Measurements from ENCODE around the gene RIN3.
A peak's percentile ranks its signal among the peaks of the same experiment; 100 is the strongest.
"Not testable (repeated sequence)": the region's sequence is repeated elsewhere in the genome, so short reads cannot be mapped to it uniquely, and the experiment has no call there.

RIN3 gene

DNA sequence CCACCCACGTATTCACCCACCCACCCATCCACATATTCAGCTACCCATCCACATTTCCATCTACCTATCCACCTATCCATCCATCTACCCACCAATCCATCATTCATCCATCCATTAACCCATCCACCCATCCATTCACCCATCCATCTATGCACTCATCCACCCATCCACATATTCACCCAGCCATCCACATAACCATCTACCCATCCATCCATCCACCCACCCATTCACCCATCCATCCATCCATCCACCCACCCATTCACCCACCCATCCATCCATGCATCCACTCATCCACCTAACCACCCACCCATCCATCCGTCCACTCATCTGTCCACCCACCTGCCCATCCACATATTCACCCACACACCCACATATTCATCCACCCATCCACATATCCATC lies 164.4 kb downstream of the RIN3 start:
- Histone ChIP-seq H3K36me3 (ENCODE audit: low read depth) (no peaks in the 10 kb centered on the region), H3K9me3 (ENCODE audit: severe bottlenecking) (no peaks in the 10 kb centered on the region), H3K4me1 (ENCODE audit: insufficient read depth, poor library complexity, severe bottlenecking) (no peaks in the 10 kb centered on the region), H3K4me3 (ENCODE audit: severe bottlenecking) (no peak overlapping the region), H3K27me3 (ENCODE audit: insufficient read depth, poor library complexity, severe bottlenecking) (no peaks in the 10 kb centered on the region), H3K27ac (ENCODE audit: poor library complexity, severe bottlenecking) (no peak overlapping the region)
- ATAC-seq (ENCODE audit: low read depth), result no peak
- no peak for DNase-seq (ENCODE audit: low spot score)
- TF ChIP-seq, protein P1, sequence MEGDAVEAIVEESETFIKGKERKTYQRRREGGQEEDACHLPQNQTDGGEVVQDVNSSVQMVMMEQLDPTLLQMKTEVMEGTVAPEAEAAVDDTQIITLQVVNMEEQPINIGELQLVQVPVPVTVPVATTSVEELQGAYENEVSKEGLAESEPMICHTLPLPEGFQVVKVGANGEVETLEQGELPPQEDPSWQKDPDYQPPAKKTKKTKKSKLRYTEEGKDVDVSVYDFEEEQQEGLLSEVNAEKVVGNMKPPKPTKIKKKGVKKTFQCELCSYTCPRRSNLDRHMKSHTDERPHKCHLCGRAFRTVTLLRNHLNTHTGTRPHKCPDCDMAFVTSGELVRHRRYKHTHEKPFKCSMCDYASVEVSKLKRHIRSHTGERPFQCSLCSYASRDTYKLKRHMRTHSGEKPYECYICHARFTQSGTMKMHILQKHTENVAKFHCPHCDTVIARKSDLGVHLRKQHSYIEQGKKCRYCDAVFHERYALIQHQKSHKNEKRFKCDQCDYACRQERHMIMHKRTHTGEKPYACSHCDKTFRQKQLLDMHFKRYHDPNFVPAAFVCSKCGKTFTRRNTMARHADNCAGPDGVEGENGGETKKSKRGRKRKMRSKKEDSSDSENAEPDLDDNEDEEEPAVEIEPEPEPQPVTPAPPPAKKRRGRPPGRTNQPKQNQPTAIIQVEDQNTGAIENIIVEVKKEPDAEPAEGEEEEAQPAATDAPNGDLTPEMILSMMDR (IDR thresholded peaks at IDR 0.05; ENCODE audit: poor library complexity, severe bottlenecking), result no peak

DNA sequence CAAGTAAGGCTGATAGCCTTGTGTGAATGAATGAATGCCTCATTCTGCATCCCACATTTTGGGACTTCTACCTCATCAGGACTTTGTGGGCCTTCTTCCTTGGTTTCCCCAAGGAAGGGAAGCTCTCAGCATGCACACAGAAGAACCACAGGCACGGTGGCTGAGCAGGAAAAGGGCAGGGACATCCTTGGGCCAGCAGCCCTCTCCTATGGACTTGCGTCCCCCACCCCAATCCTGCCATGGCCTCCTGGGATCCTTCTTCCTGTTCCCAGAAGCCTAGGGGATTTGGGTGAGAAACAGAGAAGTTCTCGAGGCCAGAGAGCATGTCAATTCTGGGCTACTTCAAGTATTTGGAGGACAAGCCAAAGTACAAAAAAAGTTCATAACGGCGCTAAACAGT lies 165.2 kb downstream of the RIN3 start:
- ATAC-seq (ENCODE audit: low read depth) (no peak), DNase-seq (ENCODE audit: low spot score) (no peak)
- no peaks in the 10 kb centered on the region for H3K4me1 ChIP-seq (ENCODE audit: insufficient read depth, poor library complexity, severe bottlenecking)
- no peaks in the 10 kb centered on the region for H3K27me3 ChIP-seq (ENCODE audit: insufficient read depth, poor library complexity, severe bottlenecking)
- H3K36me3 ChIP-seq (ENCODE audit: low read depth), result no peaks in the 10 kb centered on the region
- no peaks in the 10 kb centered on the region for H3K9me3 ChIP-seq (ENCODE audit: severe bottlenecking)
- TF ChIP-seq, protein P1 (IDR thresholded peaks at IDR 0.05; ENCODE audit: poor library complexity, severe bottlenecking), result no peak
- no peak overlapping the region for H3K4me3 ChIP-seq (ENCODE audit: severe bottlenecking)
- H3K27ac ChIP-seq (ENCODE audit: poor library complexity, severe bottlenecking), result no peak overlapping the region

DNA sequence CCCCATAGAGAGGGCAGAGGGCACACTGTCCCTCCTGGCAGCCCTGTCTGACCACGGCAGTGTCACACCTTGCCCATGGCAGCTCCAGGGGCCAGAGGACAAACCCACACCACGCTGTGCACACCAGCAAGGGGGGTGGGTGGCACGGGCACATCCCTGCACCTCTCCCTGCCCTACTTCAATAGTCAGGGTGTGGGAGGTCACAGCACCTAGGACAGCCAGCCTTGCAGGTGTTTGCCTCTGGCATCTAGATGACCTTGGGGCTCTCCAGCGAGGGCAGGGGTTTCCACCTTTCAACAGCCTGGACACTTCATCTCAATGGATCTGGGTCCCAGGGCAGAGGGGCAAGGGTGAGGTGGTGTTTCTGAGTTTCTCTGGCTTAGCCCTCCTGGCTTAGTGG lies 165.7 kb downstream of the RIN3 start:
- no peak for ATAC-seq (ENCODE audit: low read depth)
- Histone ChIP-seq H3K9me3 (ENCODE audit: severe bottlenecking) (no peaks in the 10 kb centered on the region), H3K27me3 (ENCODE audit: insufficient read depth, poor library complexity, severe bottlenecking) (no peaks in the 10 kb centered on the region), H3K36me3 (ENCODE audit: low read depth) (no peaks in the 10 kb centered on the region), H3K4me3 (ENCODE audit: severe bottlenecking) (no peak overlapping the region), H3K27ac (ENCODE audit: poor library complexity, severe bottlenecking) (no peak overlapping the region), H3K4me1 (ENCODE audit: insufficient read depth, poor library complexity, severe bottlenecking) (no peaks in the 10 kb centered on the region)
- TF ChIP-seq, protein P1 (IDR thresholded peaks at IDR 0.05; ENCODE audit: poor library complexity, severe bottlenecking), result no peak
- no peak for DNase-seq (ENCODE audit: low spot score)

DNA sequence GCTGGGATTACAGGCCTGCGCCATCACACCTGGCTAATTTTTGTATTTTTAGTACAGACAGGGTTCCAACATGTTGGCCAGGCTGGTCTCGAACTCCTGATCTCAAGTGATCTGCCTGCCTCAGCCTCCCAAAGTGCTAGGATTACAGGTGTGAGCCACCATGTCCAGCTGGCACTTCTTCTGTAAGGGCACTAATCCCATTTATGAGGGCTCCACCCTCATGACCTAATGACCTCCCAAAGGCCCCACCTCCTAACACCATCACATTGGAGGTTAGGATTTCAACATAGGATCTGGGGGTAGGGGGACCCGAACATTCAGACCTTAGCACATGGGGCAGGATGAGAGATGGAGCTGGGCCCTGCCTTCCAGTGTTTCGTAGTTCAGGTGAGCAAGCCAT lies 166.7 kb downstream of the RIN3 start:
- not testable (repeated sequence) for H3K27me3 ChIP-seq (ENCODE audit: insufficient read depth, poor library complexity, severe bottlenecking); ATAC-seq (ENCODE audit: low read depth); DNase-seq (ENCODE audit: low spot score); H3K4me1 ChIP-seq (ENCODE audit: insufficient read depth, poor library complexity, severe bottlenecking); H3K27ac ChIP-seq (ENCODE audit: poor library complexity, severe bottlenecking); H3K36me3 ChIP-seq (ENCODE audit: low read depth); H3K4me3 ChIP-seq (ENCODE audit: severe bottlenecking); H3K9me3 ChIP-seq (ENCODE audit: severe bottlenecking)

DNA sequence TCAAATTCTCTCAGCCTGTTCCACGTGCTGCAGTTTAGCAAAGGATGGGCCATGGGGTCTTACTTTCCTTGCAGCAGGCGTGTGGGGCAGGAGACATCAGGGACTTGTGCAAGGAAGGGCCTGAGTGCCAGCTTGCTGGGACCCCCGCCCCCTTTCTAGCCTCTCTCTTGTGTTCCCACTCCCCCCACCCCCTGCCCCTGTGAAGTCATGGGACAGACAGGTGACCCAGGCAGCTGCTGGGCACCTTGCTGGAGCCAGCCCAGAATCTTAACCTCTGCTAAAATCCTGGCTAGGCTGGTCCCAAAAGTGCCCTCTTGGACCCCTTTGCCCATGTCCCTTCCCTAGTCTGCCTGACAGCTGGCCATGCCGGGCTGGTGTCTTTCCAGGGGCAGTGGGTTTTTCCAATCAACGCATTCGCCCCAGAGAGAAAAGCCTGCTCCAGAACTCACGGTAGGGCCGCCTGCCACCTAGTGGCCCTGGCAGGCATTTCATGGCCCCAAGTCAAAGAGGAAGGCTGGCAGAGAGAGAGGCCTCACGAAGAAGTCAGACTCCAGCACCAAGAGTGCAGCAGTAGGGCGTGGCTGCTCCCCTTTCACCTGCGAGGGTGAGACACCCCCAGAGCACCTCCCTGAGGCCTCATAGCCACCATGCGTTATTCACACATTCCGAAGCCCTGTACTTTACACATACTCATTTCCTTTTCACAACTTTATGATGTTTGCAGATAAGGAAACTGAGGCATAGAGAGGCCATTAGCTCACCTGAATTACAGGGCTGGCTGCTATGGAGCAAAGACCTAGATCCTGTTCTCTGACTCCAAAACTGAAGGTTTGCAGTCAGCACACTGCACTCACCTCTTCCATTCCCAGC lies 167.4 kb downstream of the RIN3 start:
- Histone ChIP-seq H3K36me3 (ENCODE audit: low read depth) (no peaks in the 10 kb centered on the region), H3K27me3 (ENCODE audit: insufficient read depth, poor library complexity, severe bottlenecking) (no peaks in the 10 kb centered on the region), H3K27ac (ENCODE audit: poor library complexity, severe bottlenecking) (no peak overlapping the region), H3K4me3 (ENCODE audit: severe bottlenecking) (no peak overlapping the region), H3K9me3 (ENCODE audit: severe bottlenecking) (no peaks in the 10 kb centered on the region), H3K4me1 (ENCODE audit: insufficient read depth, poor library complexity, severe bottlenecking) (no peaks in the 10 kb centered on the region)
- ATAC-seq (ENCODE audit: low read depth), result peak; percentile 74
- no peak for DNase-seq (ENCODE audit: low spot score)
- TF ChIP-seq, protein P1 (IDR thresholded peaks at IDR 0.05; ENCODE audit: poor library complexity, severe bottlenecking), result peak; percentile 99

Measured in RWPE2 (cell line).